ENCODE data around the gene MKRN2OS.

Gene MKRN2OS

DNA sequence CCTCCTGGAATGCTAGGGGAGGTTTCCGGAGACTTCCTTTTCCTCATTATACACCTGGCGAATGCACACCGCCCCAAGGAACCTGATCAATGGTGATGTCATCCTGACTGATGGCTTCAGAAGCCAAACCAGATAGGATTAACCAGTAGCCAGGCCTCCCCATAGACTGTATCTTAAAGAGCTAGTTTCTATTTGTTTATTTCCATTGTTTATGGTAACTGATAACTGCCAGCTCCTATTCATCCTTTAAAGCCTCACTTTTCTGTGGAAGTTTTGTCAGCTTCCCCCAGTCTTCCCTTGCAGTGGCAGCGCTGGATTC lies at the start of gene MKRN2OS:
Gene MKRN2OS (minus strand): TSS at position 27 of the 319 bp plus-strand sequence. CDS start 35 bp downstream, outside the sequence.
- H3K27ac Mint-ChIP-seq: no peak within 1 kb of the TSS
- no peaks in the 10 kb centered on the region for H3K36me3 Mint-ChIP-seq
- H3K4me1 Mint-ChIP-seq: no peaks in the 10 kb centered on the region
- H3K9me3 Mint-ChIP-seq: no peaks in the 10 kb centered on the region
- no peak within 1 kb of the TSS for H3K4me3 Mint-ChIP-seq
- ATAC-seq (no peak), DNase-seq (ENCODE audit: low spot score in 2 of 2) (no peak)

- ATAC-seq: no peak
- Mint-ChIP-seq H3K4me1 (no peaks in the 10 kb centered on the region), H3K4me3 (no peak overlapping the region), H3K27ac (peak overlapping the region; percentile 26), H3K9me3 (no peaks in the 10 kb centered on the region), H3K36me3 (peaks cover 100% of the 10 kb centered on the region)
- DNase-seq (ENCODE audit: low spot score in 2 of 2): no peak
These were observed 48.2 kb upstream of the MKRN2OS start for GRCh38 chr3:12593473-12593872.

- Mint-ChIP-seq H3K4me1 (no peaks in the 10 kb centered on the region), H3K9me3 (no peaks in the 10 kb centered on the region), H3K4me3 (no peak overlapping the region), H3K36me3 (peaks cover 99% of the 10 kb centered on the region), H3K27ac (peak overlapping the region; percentile 40)
- ATAC-seq: no peak
- no peak for DNase-seq (ENCODE audit: low spot score in 2 of 2)
These were observed 46.9 kb upstream of the MKRN2OS start for GRCh38 chr3:12591997-12592715.

GRCh38 chr3:12591456-12591855 lies 46.2 kb upstream of the MKRN2OS start:
- H3K27ac Mint-ChIP-seq: peak overlapping the region; percentile 40
- H3K36me3 Mint-ChIP-seq: peaks cover 99% of the 10 kb centered on the region
- no peaks in the 10 kb centered on the region for H3K9me3 Mint-ChIP-seq
- DNase-seq (ENCODE audit: low spot score in 2 of 2) (no peak), ATAC-seq (no peak)
- H3K4me3 Mint-ChIP-seq: no peak overlapping the region
- H3K4me1 Mint-ChIP-seq: no peaks in the 10 kb centered on the region

- no peak for ATAC-seq
- Mint-ChIP-seq H3K9me3 (no peaks in the 10 kb centered on the region), H3K36me3 (peaks cover 99% of the 10 kb centered on the region), H3K4me3 (no peak overlapping the region), H3K27ac (no peak overlapping the region), H3K4me1 (peaks cover 4% of the 10 kb centered on the region)
- no peak for DNase-seq (ENCODE audit: low spot score in 2 of 2)
These were observed 44.8 kb upstream of the MKRN2OS start for GRCh38 chr3:12590096-12590495.

- DNase-seq (ENCODE audit: low spot score in 2 of 2): no peak
These were observed 43.0 kb upstream of the MKRN2OS start for GRCh38 chr3:12588039-12589009.

DNA sequence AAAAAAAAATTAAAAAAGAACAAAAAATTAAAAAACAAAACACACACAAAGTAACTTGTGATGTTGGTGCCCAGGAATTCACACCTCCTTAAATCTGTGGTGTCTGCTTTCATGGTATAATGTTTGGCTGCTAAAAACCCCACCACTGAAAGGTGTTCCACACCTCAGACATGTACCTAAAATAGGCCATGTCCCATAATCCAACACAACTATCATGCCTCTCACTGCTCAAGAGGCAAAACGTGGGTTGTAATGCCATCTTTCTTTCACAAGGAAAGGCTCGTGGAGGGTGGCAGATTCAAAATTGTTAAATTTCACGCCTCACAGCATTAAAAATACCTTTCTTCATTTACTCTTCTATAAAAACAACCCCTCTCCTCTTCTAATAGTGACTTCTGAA lies 41.1 kb upstream of the MKRN2OS start:
- DNase-seq (ENCODE audit: low spot score in 2 of 2) (no peak), ATAC-seq (no peak)
- Mint-ChIP-seq H3K4me1 (peaks cover 4% of the 10 kb centered on the region), H3K36me3 (peaks cover 99% of the 10 kb centered on the region), H3K9me3 (no peaks in the 10 kb centered on the region), H3K27ac (peak overlapping the region; percentile 79), H3K4me3 (no peak overlapping the region)

More at GRCh38 chr3:12588039-12589009, 43.0 kb upstream of the MKRN2OS start:
- Mint-ChIP-seq H3K9me3 (no peaks in the 10 kb centered on the region), H3K27ac (peak overlapping the region; percentile 70), H3K36me3 (peaks cover 99% of the 10 kb centered on the region), H3K4me1 (peaks cover 4% of the 10 kb centered on the region), H3K4me3 (no peak overlapping the region)
- no peak for ATAC-seq

- Mint-ChIP-seq H3K4me3 (no peak overlapping the region), H3K27ac (peak overlapping the region; percentile 79), H3K9me3 (no peaks in the 10 kb centered on the region), H3K36me3 (peaks cover 99% of the 10 kb centered on the region), H3K4me1 (peaks cover 4% of the 10 kb centered on the region)
- no peak for DNase-seq (ENCODE audit: low spot score in 2 of 2)
- peak; percentile 53 for ATAC-seq
These were observed 40.7 kb upstream of the MKRN2OS start for GRCh38 chr3:12585970-12586369.

- Mint-ChIP-seq H3K4me3 (no peak overlapping the region), H3K4me1 (peaks cover 4% of the 10 kb centered on the region), H3K36me3 (peaks cover 99% of the 10 kb centered on the region), H3K9me3 (no peaks in the 10 kb centered on the region), H3K27ac (peak overlapping the region; percentile 79)
- ATAC-seq: no peak
- DNase-seq (ENCODE audit: low spot score in 2 of 2): no peak
These were observed 39.9 kb upstream of the MKRN2OS start for GRCh38 chr3:12585181-12585580.

DNA sequence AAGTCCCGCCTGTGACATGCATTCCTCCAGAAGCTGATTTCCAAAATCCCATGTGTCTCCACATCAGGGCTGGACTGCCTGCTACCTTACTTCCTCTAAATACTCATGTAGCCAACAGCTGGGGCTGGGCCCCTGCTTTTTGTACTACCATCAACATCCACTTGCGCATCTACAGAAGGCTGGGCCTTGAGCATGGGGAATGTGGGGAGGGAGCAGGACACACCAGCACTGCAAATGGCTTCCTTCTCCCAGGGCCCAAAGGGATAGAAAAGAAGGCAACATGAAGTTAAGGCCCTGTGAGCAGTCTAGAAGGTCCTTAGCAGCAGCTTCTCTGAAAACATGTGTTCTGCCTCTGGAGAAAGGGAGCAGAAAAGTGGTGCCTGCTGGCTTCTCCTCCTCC lies 38.8 kb upstream of the MKRN2OS start:
- H3K36me3 Mint-ChIP-seq: peaks cover 99% of the 10 kb centered on the region
- peak overlapping the region; percentile 20 for H3K27ac Mint-ChIP-seq
- no peaks in the 10 kb centered on the region for H3K9me3 Mint-ChIP-seq
- no peak for ATAC-seq
- DNase-seq (ENCODE audit: low spot score in 2 of 2): no peak
- peaks cover 15% of the 10 kb centered on the region for H3K4me1 Mint-ChIP-seq
- H3K4me3 Mint-ChIP-seq: no peak overlapping the region

DNA sequence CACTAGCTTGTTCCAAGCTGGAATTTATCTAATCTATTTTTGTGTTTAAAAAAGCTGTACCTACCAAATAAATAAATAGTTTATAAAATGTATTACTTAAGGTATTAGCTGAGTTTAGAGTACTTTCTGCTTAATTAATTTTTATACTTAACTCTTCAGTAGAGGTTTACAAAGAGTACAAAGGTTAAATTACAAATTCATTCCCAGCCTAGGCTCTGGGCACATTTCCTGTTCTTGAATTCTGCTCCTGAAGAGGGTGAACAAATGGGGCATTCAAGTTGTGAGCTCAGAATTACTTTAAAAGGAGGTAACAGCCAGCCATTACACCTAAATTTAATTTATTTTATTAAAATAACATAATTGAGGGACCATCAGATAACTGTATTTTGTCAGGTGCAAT lies 38.0 kb upstream of the MKRN2OS start:
- ATAC-seq (no peak), DNase-seq (ENCODE audit: low spot score in 2 of 2) (no peak)
- Mint-ChIP-seq H3K4me3 (no peak overlapping the region), H3K9me3 (no peaks in the 10 kb centered on the region), H3K36me3 (peaks cover 100% of the 10 kb centered on the region), H3K4me1 (peaks cover 15% of the 10 kb centered on the region), H3K27ac (no peak overlapping the region)

DNA sequence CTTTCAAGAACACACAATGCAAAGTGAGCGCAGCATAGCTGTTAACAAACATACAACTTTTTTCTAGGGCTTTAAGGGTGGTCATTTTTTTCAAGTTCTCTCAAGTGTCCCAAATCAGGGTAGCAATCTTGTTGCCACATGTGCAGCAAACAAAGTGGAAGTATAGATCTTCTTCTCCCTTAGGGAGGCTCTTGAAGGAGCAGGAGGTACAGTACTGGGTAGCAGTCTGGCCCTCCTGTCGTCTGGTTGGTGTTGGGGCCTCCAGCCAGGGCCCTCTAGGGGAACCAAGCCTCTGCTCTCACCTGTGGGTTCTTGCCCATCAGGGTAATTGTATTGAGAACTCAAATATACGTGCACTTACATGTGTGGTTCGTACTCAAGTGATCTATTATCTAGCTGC lies 37.4 kb upstream of the MKRN2OS start:
- H3K36me3 Mint-ChIP-seq: peaks cover 100% of the 10 kb centered on the region
- no peak overlapping the region for H3K27ac Mint-ChIP-seq
- no peak overlapping the region for H3K4me3 Mint-ChIP-seq
- H3K4me1 Mint-ChIP-seq: peaks cover 15% of the 10 kb centered on the region
- DNase-seq (ENCODE audit: low spot score in 2 of 2) (no peak), ATAC-seq (no peak)
- H3K9me3 Mint-ChIP-seq: no peaks in the 10 kb centered on the region

- peaks cover 11% of the 10 kb centered on the region for H3K4me1 Mint-ChIP-seq
- peak overlapping the region; percentile 92 for H3K27ac Mint-ChIP-seq
- no peak overlapping the region for H3K4me3 Mint-ChIP-seq
- no peaks in the 10 kb centered on the region for H3K9me3 Mint-ChIP-seq
- H3K36me3 Mint-ChIP-seq: peaks cover 100% of the 10 kb centered on the region
- DNase-seq (ENCODE audit: low spot score in 2 of 2): no peak
- ATAC-seq: no peak
These were observed 34.6 kb upstream of the MKRN2OS start for GRCh38 chr3:12579905-12580304.

DNA sequence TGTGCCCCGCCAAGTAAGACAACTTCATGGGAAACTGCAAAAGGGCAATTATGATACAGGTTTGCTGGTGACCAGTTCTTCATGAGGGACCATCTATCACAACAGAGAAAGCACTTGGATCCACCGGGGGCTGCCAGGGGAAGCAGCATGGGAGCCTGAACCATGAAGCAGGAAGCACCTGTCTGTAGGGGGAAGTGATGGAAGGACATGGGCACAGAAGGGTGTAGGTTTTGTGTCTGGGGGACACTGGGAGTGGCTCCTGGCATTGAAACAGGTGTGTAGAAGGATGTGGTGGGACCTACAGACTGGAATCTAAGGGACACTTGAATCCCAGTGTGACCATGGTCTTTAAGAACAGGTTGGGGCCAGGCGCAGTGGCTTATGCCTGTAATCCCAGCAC lies 34.2 kb upstream of the MKRN2OS start:
- ATAC-seq: no peak
- peaks cover 100% of the 10 kb centered on the region for H3K36me3 Mint-ChIP-seq
- peaks cover 11% of the 10 kb centered on the region for H3K4me1 Mint-ChIP-seq
- H3K4me3 Mint-ChIP-seq: no peak overlapping the region
- DNase-seq (ENCODE audit: low spot score in 2 of 2): no peak
- H3K27ac Mint-ChIP-seq: peak overlapping the region; percentile 92
- H3K9me3 Mint-ChIP-seq: no peaks in the 10 kb centered on the region

DNA sequence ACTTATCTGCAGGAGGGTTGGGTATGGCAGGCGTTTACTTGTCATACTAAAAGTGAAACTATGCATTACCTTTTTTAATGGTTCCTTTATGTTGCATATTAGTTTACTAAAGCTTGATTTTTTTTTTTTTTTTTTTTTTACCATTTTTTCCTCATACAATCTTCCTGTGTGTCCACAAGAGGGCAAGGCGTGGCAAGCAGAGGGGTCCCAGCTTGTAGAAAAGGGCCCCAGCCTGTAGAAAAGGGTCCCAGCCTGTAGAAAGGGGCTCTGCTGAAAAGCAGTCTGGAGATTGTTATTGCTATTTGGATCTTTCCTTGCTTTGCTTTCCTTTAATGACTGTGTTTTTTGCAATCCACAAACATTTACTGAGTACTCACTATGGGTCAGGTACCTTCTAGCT lies 33.4 kb upstream of the MKRN2OS start:
- peaks cover 100% of the 10 kb centered on the region for H3K36me3 Mint-ChIP-seq
- H3K4me3 Mint-ChIP-seq: no peak overlapping the region
- H3K27ac Mint-ChIP-seq: peak overlapping the region; percentile 92
- H3K4me1 Mint-ChIP-seq: peaks cover 16% of the 10 kb centered on the region
- no peak for DNase-seq (ENCODE audit: low spot score in 2 of 2)
- no peak for ATAC-seq
- H3K9me3 Mint-ChIP-seq: no peaks in the 10 kb centered on the region

DNA sequence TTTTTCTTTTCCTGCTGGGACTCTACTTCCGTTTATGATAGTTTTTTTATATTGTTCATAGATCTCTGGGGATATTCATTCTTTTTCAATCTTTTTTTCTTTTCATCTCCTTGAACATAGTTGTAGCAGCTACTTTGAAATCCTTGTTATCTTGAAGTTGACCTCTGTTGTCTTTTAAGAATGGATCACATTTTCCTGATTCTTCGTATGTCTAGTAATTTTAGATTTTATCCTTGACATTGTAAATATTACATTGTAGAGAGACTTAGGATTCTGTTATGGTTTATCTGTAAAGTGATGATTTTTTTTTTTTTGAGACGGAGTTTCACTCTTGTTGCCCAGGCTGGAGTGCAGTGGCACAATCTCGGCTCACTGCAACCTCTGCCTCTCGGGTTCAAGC lies 32.1 kb upstream of the MKRN2OS start:
- Mint-ChIP-seq H3K36me3 (peaks cover 100% of the 10 kb centered on the region), H3K9me3 (no peaks in the 10 kb centered on the region), H3K27ac (no peak overlapping the region), H3K4me3 (no peak overlapping the region), H3K4me1 (peaks cover 16% of the 10 kb centered on the region)
- DNase-seq (ENCODE audit: low spot score in 2 of 2) (no peak), ATAC-seq (no peak)

Data from stimulated activated effector memory CD8-positive, alpha-beta T cell treated with anti-CD3 and anti-CD28 coated beads, Interleukin-12 subunit alpha, Interleukin-12 subunit beta, amount 100 ng/mL, for 72 hours (primary cell).